Measurements from ENCODE around the gene DSCAML1.

DSCAML1 gene

DNA sequence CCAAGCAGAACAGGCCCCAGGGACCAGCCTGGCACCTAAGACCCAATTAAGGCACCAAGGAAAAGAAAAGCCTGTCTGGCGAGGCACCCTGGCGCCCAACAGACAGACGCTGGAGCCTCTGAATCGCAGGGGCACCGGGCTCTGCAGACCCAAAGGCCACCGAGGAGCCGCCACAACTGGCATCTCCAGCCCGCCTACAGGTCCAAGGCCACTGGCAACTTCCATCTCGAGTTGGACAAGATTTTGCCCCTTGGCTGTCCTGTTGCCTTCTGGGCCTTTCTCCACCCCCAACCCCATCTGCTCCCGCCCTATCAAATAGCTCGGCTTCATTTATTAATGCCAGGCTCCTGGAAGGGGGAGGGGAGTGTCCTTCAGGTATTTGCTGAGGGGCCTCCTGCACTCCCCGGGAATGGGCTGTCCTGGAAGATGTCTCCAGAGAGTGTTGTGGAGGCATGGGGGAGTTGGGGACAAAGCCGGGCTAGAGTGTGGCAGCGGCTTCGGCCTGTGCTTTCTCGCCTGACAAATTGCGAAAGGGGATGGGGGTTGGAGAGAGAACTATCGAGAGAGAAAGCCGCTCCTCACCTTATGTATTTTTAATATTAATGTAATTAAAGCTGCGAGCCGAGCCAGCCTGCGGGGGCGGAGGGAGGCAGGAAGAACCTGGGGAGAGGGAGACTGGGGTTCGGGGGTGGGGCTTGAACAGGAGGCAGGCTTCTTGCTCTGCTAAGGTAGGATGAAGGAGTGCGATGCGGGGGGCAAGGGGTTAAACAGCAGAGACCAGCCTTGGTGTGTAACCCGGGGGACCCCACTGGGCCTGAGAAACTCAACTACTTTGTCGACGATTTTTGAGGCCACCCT lies 2.0 kb downstream of the DSCAML1 start:
- H3K79me2 ChIP-seq (ENCODE audit: insufficient read depth, low read length): no peaks in the 10 kb centered on the region
- H3K4me2 ChIP-seq (ENCODE audit: low read length): no peak overlapping the region
- no peaks in the 10 kb centered on the region for H3F3A ChIP-seq (ENCODE audit: insufficient read depth, low read length)
- H3K9ac ChIP-seq (ENCODE audit: low read length): no peak overlapping the region
- no peaks in the 10 kb centered on the region for H3K9me3 ChIP-seq (ENCODE audit: low read length)
- TF ChIP-seq, protein P1, sequence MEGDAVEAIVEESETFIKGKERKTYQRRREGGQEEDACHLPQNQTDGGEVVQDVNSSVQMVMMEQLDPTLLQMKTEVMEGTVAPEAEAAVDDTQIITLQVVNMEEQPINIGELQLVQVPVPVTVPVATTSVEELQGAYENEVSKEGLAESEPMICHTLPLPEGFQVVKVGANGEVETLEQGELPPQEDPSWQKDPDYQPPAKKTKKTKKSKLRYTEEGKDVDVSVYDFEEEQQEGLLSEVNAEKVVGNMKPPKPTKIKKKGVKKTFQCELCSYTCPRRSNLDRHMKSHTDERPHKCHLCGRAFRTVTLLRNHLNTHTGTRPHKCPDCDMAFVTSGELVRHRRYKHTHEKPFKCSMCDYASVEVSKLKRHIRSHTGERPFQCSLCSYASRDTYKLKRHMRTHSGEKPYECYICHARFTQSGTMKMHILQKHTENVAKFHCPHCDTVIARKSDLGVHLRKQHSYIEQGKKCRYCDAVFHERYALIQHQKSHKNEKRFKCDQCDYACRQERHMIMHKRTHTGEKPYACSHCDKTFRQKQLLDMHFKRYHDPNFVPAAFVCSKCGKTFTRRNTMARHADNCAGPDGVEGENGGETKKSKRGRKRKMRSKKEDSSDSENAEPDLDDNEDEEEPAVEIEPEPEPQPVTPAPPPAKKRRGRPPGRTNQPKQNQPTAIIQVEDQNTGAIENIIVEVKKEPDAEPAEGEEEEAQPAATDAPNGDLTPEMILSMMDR (IDR thresholded peaks at IDR 0.05; ENCODE audit: low read length): no peak
- TF ChIP-seq EZH2 (IDR thresholded peaks at IDR 0.05; ENCODE audit: borderline replicate concordance, low read length): no peak
- no peak overlapping the region for H2AFZ ChIP-seq (ENCODE audit: low read length)
- H3K36me3 ChIP-seq (ENCODE audit: insufficient read depth, low read length): no peaks in the 10 kb centered on the region
- H4K20me1 ChIP-seq (ENCODE audit: insufficient read depth, low read length): no peaks in the 10 kb centered on the region
- no peaks in the 10 kb centered on the region for H3K9me2 ChIP-seq (ENCODE audit: low read depth, low read length)
- no peaks in the 10 kb centered on the region for H3K4me1 ChIP-seq (ENCODE audit: insufficient read depth, low read length, severe bottlenecking)
- no peak overlapping the region for H3K4me3 ChIP-seq (ENCODE audit: low read depth, low read length, poor library complexity, severe bottlenecking)
- no peak overlapping the region for H3K27ac ChIP-seq (ENCODE audit: low read depth, low read length, poor library complexity, severe bottlenecking)
- no peaks in the 10 kb centered on the region for H3K27me3 ChIP-seq (ENCODE audit: insufficient read depth, low read length)

DNA sequence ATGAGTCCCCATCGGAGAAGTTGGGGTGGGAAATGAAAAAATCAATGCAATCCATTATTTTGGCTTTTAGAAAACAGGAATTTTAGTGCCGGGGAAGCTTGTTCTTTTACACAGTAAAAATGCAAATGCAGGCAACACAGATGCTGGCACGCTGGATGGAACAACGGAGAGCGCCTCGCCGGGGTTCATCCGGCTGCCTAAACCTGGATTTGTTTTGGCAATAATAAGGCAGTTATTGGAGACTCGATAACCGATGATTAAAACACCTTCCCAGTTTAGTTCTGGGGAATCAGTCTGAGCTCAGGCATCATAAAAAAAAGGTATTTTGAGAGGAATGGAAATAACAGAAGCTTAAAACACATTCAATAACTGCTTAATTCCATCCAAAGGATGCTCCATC lies 2.9 kb downstream of the DSCAML1 start:
- no peak for TF ChIP-seq EZH2 (IDR thresholded peaks at IDR 0.05; ENCODE audit: borderline replicate concordance, low read length)
- TF ChIP-seq, protein P1 (IDR thresholded peaks at IDR 0.05; ENCODE audit: low read length): no peak
- Histone ChIP-seq H3K9ac (ENCODE audit: low read length) (no peak overlapping the region), H3K79me2 (ENCODE audit: insufficient read depth, low read length) (no peaks in the 10 kb centered on the region), H3K4me3 (ENCODE audit: low read depth, low read length, poor library complexity, severe bottlenecking) (no peak overlapping the region), H3K27ac (ENCODE audit: low read depth, low read length, poor library complexity, severe bottlenecking) (no peak overlapping the region), H3K27me3 (ENCODE audit: insufficient read depth, low read length) (no peaks in the 10 kb centered on the region), H3K36me3 (ENCODE audit: insufficient read depth, low read length) (no peaks in the 10 kb centered on the region), H3K4me1 (ENCODE audit: insufficient read depth, low read length, severe bottlenecking) (no peaks in the 10 kb centered on the region), H3F3A (ENCODE audit: insufficient read depth, low read length) (no peaks in the 10 kb centered on the region), H2AFZ (ENCODE audit: low read length) (no peak overlapping the region), H3K9me2 (ENCODE audit: low read depth, low read length) (no peaks in the 10 kb centered on the region), H3K4me2 (ENCODE audit: low read length) (no peak overlapping the region), H3K9me3 (ENCODE audit: low read length) (no peaks in the 10 kb centered on the region), H4K20me1 (ENCODE audit: insufficient read depth, low read length) (no peaks in the 10 kb centered on the region)

- TF ChIP-seq, protein P1 (IDR thresholded peaks at IDR 0.05; ENCODE audit: low read length): no peak
- TF ChIP-seq EZH2 (IDR thresholded peaks at IDR 0.05; ENCODE audit: borderline replicate concordance, low read length): no peak
- H3K36me3 ChIP-seq (ENCODE audit: insufficient read depth, low read length): no peaks in the 10 kb centered on the region
- H3K4me3 ChIP-seq (ENCODE audit: low read depth, low read length, poor library complexity, severe bottlenecking): no peak overlapping the region
- no peaks in the 10 kb centered on the region for H3K9me2 ChIP-seq (ENCODE audit: low read depth, low read length)
- no peak overlapping the region for H2AFZ ChIP-seq (ENCODE audit: low read length)
- H3K9me3 ChIP-seq (ENCODE audit: low read length): no peaks in the 10 kb centered on the region
- no peaks in the 10 kb centered on the region for H4K20me1 ChIP-seq (ENCODE audit: insufficient read depth, low read length)
- H3K9ac ChIP-seq (ENCODE audit: low read length): no peak overlapping the region
- no peak overlapping the region for H3K27ac ChIP-seq (ENCODE audit: low read depth, low read length, poor library complexity, severe bottlenecking)
- H3K27me3 ChIP-seq (ENCODE audit: insufficient read depth, low read length): no peaks in the 10 kb centered on the region
- H3K4me2 ChIP-seq (ENCODE audit: low read length): no peak overlapping the region
- H3K4me1 ChIP-seq (ENCODE audit: insufficient read depth, low read length, severe bottlenecking): no peaks in the 10 kb centered on the region
- H3F3A ChIP-seq (ENCODE audit: insufficient read depth, low read length): no peaks in the 10 kb centered on the region
- H3K79me2 ChIP-seq (ENCODE audit: insufficient read depth, low read length): no peaks in the 10 kb centered on the region
Measured at GRCh38 chr11:117793583-117793982, 3.4 kb downstream of the DSCAML1 start.

All from OCI-LY1 (cell line).